HG03039 (cell line): ENCODE results near the gene FIBP.
"Not testable (repeated sequence)": the region's sequence is repeated elsewhere in the genome, so short reads cannot be mapped to it uniquely, and the experiment has no call there.

Experiments
- ATAC-seq: cut with Tn5 transposase; IDR thresholded peaks from one replicate; pipeline ENCODE4 v1.9.1; 2021; ENCODE audit warnings: mild to moderate bottlenecking, moderate library complexity; ENCODE audit not compliant: unreplicated experiment

FIBP gene

GRCh38 chr11:65849366-65849765 is 38.9 kb downstream of the FIBP start:
- ATAC-seq, result no peak

- ATAC-seq, result not testable (repeated sequence)
Observed at GRCh38 chr11:65848693-65849092, 39.6 kb downstream of the FIBP start.

GRCh38 chr11:65847746-65848145 is 40.5 kb downstream of the FIBP start:
- ATAC-seq, result no peak

- no peak for ATAC-seq
Observed at GRCh38 chr11:65844231-65844872, 43.9 kb downstream of the FIBP start.

GRCh38 chr11:65843811-65844210 is 44.5 kb downstream of the FIBP start:
- no peak for ATAC-seq

GRCh38 chr11:65842144-65842543 is 46.1 kb downstream of the FIBP start:
- no peak for ATAC-seq

GRCh38 chr11:65834202-65834601 is 54.1 kb downstream of the FIBP start:
- ATAC-seq, result no peak
